Measurements from ENCODE around the gene USP20.

USP20 gene

DNA sequence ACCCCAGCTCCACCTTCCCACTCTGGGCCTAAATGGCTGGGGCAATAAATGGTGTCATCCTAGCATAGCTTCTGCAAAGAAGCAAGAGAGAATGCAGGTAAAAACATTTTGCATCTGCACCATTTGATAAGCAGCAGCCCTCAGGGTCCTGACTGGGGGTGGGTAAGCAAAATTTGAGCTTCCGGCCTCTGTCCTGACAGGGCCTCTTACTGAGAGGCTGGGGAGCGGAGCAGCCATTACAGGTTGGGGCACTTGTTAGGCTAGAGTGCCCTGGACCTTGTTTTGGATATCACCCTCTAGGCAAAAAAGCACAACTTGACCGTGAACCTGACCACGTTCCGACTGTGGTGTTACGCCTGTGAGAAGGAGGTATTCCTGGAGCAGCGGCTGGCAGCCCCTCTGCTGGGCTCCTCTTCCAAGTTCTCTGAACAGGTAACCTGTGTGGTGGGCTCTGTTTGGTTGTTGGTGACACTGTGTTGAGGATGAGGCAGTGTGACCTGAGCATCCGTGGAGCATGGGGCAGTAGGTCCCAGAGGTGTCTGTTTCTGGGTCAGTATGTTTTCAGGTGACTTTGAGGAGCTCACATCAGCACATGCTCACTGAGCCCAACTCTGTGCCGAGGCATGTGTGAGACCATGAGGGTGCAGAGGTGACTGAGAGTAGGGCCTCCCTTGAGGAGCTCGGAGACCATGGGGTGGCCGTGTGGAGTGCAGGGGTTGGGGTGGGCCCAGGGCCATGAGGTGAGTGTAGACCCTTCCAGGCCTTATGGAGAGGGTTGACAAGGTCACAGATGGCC lies 23.1 kb downstream of the USP20 start:
- H3K4me1 Mint-ChIP-seq, result no peaks in the 10 kb centered on the region
- H3K27me3 Mint-ChIP-seq, result no peaks in the 10 kb centered on the region
- no peak overlapping the region for H3K4me3 Mint-ChIP-seq
- peaks cover 61% of the 10 kb centered on the region for H3K36me3 Mint-ChIP-seq
- H3K9me3 Mint-ChIP-seq, result no peaks in the 10 kb centered on the region
- no peak for ATAC-seq
- no peak overlapping the region for H3K27ac Mint-ChIP-seq

DNA sequence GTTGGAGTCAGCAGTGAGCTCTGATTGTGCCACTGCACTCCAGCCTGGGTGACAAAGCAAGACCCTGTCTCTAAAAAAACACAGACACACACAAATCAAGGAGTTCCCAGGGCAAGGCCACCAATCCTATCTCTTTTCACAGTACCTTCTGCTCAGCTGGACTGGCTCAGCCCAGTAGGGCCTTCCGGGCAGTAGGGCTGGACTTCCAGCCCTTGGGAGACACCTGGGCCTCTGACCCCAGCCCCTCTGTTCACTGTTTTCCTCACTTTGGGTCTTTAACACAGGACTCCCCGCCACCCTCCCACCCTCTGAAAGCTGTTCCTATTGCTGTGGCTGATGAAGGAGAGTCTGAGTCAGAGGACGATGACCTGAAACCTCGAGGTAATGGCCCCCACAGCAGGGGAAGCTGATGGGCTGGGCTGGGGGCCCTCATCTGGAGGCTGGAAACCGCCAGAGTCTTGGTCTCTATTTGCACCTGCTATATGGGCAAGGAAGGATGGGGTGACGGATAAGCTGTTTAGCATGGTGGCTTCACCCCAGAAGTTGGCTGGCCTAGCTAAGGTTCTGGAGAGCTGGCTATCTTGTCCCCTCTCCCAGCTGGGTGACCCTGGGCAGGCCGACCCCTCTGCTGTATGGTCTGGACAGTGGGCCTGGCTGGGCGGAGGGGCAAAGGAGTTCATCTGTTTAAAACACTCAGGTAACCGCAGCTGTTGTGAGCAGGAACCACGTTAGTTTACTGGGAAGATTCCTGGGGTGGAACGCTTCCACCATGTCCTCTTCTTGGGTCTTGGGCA lies 25.6 kb downstream of the USP20 start:
- no peak overlapping the region for H3K4me3 Mint-ChIP-seq
- H3K27me3 Mint-ChIP-seq, result no peaks in the 10 kb centered on the region
- H3K27ac Mint-ChIP-seq, result no peak overlapping the region
- peaks cover 55% of the 10 kb centered on the region for H3K36me3 Mint-ChIP-seq
- H3K9me3 Mint-ChIP-seq, result no peaks in the 10 kb centered on the region
- ATAC-seq, result no peak
- H3K4me1 Mint-ChIP-seq, result no peaks in the 10 kb centered on the region

- Mint-ChIP-seq H3K27ac (no peak overlapping the region), H3K9me3 (no peaks in the 10 kb centered on the region), H3K4me1 (no peaks in the 10 kb centered on the region), H3K4me3 (no peak overlapping the region), H3K27me3 (no peaks in the 10 kb centered on the region), H3K36me3 (peaks cover 58% of the 10 kb centered on the region)
- ATAC-seq, result no peak
Observed at GRCh38 chr9:129861447-129861827, 26.2 kb downstream of the USP20 start.

GRCh38 chr9:129863059-129863690 lies 27.9 kb downstream of the USP20 start:
- H3K27me3 Mint-ChIP-seq, result no peaks in the 10 kb centered on the region
- no peak overlapping the region for H3K27ac Mint-ChIP-seq
- H3K4me1 Mint-ChIP-seq, result no peaks in the 10 kb centered on the region
- peaks cover 65% of the 10 kb centered on the region for H3K36me3 Mint-ChIP-seq
- no peak overlapping the region for H3K4me3 Mint-ChIP-seq
- ATAC-seq, result no peak
- no peaks in the 10 kb centered on the region for H3K9me3 Mint-ChIP-seq

- H3K36me3 Mint-ChIP-seq, result peaks cover 58% of the 10 kb centered on the region
Observed at GRCh38 chr9:129864991-129865647, 29.9 kb downstream of the USP20 start.

GRCh38 chr9:129865668-129866320 lies 30.5 kb downstream of the USP20 start:
- Mint-ChIP-seq H3K4me3 (no peak overlapping the region), H3K27ac (peak overlapping the region; percentile 48), H3K36me3 (peaks cover 59% of the 10 kb centered on the region), H3K9me3 (no peaks in the 10 kb centered on the region), H3K27me3 (no peaks in the 10 kb centered on the region), H3K4me1 (peaks cover 15% of the 10 kb centered on the region)
- ATAC-seq, result no peak

More at GRCh38 chr9:129864991-129865647, 29.9 kb downstream of the USP20 start:
- peaks cover 14% of the 10 kb centered on the region for H3K4me1 Mint-ChIP-seq
- no peak overlapping the region for H3K4me3 Mint-ChIP-seq
- H3K9me3 Mint-ChIP-seq, result no peaks in the 10 kb centered on the region
- H3K27me3 Mint-ChIP-seq, result no peaks in the 10 kb centered on the region
- H3K27ac Mint-ChIP-seq, result peak overlapping the region; percentile 37
- ATAC-seq, result no peak

DNA sequence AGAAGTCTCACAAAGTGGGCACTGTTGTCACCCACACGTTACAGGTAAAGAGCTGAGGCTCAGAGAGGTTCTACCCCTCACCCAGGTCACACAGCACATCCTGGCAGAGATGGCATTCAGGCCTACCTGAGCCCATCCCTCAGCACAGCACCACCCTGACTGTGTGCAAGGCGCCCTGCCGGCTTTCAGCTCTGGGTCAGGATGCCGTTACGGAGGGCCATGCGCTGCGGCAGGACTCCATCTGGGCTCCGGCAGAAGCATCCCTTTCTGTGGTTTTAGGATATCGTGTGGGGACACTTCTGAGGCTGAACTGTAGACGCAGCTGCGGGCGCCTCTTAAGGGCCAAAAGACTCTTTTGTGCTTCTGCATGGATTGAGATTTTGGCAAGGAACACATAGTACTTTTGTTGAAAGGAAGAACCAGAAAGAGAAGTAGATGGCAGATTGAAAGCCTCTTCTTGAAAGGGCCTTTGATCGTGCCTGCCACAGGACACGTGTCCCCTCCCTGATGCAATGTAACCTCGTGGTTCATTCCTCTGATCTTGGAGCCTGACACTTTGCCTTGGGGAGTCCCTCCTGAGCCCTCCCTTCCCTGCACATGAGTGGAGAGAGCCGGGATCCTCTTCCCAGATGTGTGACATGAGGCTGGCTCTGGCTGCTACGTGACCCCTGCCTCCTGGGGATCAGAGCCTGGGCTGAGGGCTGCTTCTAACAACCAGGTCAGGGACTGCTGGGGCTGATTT lies 31.3 kb downstream of the USP20 start:
- peaks cover 23% of the 10 kb centered on the region for H3K4me1 Mint-ChIP-seq
- H3K27ac Mint-ChIP-seq, result peak overlapping the region; percentile 48
- H3K27me3 Mint-ChIP-seq, result no peaks in the 10 kb centered on the region
- H3K4me3 Mint-ChIP-seq, result no peak overlapping the region
- no peak for ATAC-seq
- no peaks in the 10 kb centered on the region for H3K9me3 Mint-ChIP-seq
- H3K36me3 Mint-ChIP-seq, result peaks cover 59% of the 10 kb centered on the region

DNA sequence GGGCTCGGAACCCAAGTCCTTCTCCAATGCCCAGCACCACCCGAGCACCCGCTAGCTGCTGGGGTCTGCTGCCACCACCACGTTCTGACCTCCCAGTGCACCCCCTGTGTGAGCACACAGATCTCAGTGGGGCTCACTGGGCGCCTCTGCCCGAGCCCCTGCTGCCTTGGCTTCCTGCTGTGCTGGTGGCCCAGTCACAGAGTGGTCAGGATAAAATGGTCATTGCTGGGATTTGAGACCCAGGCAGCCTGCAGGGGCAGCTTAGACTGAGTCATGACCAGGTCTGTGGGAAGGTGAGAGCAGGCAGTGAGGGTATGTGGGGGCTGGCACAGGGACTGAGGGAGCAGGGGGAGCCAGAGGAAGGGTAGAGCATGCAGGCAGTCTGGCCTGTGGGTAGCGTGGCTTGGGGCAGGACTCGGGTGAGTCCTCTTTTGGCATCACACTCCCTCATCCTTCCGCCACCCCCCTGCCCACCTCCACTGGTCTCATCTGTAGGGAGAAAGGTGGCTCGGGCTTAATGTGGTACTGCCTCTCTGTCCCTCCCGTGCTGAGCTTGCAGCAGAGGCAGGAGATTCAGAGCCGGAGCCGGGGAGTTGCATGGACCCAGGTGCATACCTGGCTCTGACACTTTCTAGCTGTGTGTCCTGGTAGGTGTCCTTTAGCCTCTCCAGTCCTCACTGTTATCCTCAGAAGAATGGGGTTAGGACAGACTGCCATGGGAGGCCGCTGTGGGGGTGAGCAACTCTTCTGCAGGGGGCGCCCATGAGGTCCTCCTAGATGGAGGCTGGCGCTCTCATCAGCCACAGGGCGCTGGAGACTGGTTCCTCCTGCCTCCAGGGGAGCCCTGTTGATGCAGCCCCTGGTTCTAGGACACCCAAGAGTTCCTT lies 32.1 kb downstream of the USP20 start:
- H3K4me1 Mint-ChIP-seq, result peaks cover 29% of the 10 kb centered on the region
- no peak for ATAC-seq
- no peak overlapping the region for H3K4me3 Mint-ChIP-seq
- peaks cover 55% of the 10 kb centered on the region for H3K36me3 Mint-ChIP-seq
- H3K9me3 Mint-ChIP-seq, result no peaks in the 10 kb centered on the region
- H3K27me3 Mint-ChIP-seq, result no peaks in the 10 kb centered on the region
- no peak overlapping the region for H3K27ac Mint-ChIP-seq

DNA sequence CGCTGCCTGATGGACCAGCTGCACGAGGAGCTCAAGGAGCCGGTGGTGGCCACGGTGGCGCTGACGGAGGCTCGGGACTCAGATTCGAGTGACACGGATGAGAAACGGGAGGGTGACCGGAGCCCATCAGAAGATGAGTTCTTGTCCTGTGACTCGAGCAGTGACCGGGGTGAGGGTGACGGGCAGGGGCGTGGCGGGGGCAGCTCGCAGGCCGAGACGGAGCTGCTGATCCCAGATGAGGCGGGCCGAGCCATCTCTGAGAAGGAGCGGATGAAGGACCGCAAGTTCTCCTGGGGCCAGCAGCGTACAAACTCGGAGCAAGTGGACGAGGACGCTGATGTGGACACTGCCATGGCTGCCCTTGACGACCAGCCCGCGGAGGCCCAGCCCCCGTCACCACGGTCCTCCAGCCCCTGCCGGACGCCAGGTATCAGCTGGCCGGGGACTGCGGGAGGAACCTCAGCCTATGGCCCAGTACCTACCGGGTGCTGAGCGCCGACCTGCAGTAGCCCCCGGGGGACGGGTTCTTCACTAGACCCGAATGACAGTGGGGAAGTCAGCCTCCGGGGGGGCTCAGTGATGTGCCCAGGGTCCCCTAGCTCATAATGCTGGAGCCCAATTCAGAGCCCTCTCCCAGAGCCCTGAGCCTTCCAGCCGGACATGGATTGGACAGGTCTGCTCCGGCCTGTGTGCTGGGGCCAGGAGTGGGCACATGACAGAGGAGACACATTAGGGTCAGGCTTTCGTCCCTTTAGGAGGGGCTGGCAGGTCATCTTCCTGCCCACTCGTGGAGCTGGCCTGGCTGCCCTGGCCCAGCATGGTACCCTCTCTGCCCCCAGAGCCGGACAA lies 33.0 kb downstream of the USP20 start:
- Mint-ChIP-seq H3K36me3 (peaks cover 52% of the 10 kb centered on the region), H3K9me3 (no peaks in the 10 kb centered on the region), H3K27ac (peak overlapping the region; percentile 58), H3K4me3 (no peak overlapping the region), H3K27me3 (no peaks in the 10 kb centered on the region), H3K4me1 (peaks cover 29% of the 10 kb centered on the region)
- ATAC-seq, result no peak

DNA sequence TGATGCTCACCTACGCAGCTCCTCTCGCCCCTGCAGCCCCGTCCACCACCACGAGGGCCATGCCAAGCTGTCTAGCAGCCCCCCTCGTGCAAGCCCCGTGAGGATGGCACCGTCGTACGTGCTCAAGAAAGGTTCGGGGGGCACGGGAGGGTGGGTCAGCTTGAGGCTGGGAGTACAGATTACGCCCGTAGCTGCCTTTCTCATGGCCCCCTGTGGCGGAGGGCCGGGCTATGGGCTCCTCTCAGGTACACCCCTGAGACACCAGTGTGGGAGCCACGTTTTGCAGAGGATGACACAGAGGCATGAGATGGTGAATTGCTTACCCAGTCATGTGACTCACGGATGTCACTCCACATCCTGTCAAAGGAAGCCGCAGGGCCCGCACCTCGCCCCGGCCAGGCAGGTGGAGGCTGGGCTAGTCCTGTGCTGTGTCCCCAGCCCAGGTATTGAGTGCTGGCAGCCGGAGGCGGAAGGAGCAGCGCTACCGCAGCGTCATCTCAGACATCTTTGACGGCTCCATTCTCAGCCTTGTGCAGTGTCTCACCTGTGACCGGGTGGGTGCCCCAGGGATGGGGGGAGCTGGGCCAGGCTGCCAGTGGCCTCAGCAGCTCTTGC lies 33.7 kb downstream of the USP20 start:
- no peak overlapping the region for H3K4me3 Mint-ChIP-seq
- H3K27ac Mint-ChIP-seq, result peak overlapping the region; percentile 58
- peak; percentile 75 for ATAC-seq
- peaks cover 52% of the 10 kb centered on the region for H3K36me3 Mint-ChIP-seq
- H3K4me1 Mint-ChIP-seq, result peaks cover 29% of the 10 kb centered on the region
- no peaks in the 10 kb centered on the region for H3K9me3 Mint-ChIP-seq
- no peaks in the 10 kb centered on the region for H3K27me3 Mint-ChIP-seq

- peaks cover 29% of the 10 kb centered on the region for H3K4me1 Mint-ChIP-seq
- no peak for ATAC-seq
Observed at GRCh38 chr9:129869585-129870501, 34.6 kb downstream of the USP20 start.

GRCh38 chr9:129871046-129871445 lies 35.8 kb downstream of the USP20 start:
- H3K27ac Mint-ChIP-seq, result no peak overlapping the region
- H3K9me3 Mint-ChIP-seq, result no peaks in the 10 kb centered on the region
- H3K4me1 Mint-ChIP-seq, result peaks cover 29% of the 10 kb centered on the region
- H3K36me3 Mint-ChIP-seq, result peaks cover 51% of the 10 kb centered on the region
- no peak for ATAC-seq
- H3K27me3 Mint-ChIP-seq, result no peaks in the 10 kb centered on the region
- H3K4me3 Mint-ChIP-seq, result no peak overlapping the region

More at GRCh38 chr9:129869585-129870501, 34.6 kb downstream of the USP20 start:
- H3K27me3 Mint-ChIP-seq, result no peaks in the 10 kb centered on the region
- H3K4me3 Mint-ChIP-seq, result no peak overlapping the region
- peaks cover 57% of the 10 kb centered on the region for H3K36me3 Mint-ChIP-seq
- H3K9me3 Mint-ChIP-seq, result no peaks in the 10 kb centered on the region
- peak overlapping the region; percentile 58 for H3K27ac Mint-ChIP-seq
